GM18873 (cell line): ENCODE measurements around the gene IL17RE.
"Not testable (repeated sequence)": the region's sequence is repeated elsewhere in the genome, so short reads cannot be mapped to it uniquely, and the experiment has no call there.

Experiments
- ATAC-seq: cut with Tn5 transposase; IDR thresholded peaks from one replicate; pipeline ENCODE4 v1.9.1; 2021; ENCODE audit warnings: mild to moderate bottlenecking, moderate library complexity, moderate number of reproducible peaks; ENCODE audit not compliant: unreplicated experiment, low FRiP score

Gene IL17RE

GRCh38 chr3:9879830-9880549 lies 22.7 kb upstream of the IL17RE start, which contains the start of gene CIDEC:
CIDEC (minus strand) TSS chr3:9880253; CDS start chr3:9878486, 1,767 bp downstream.
- ATAC-seq = no peak

- ATAC-seq = no peak
These were observed 21.2 kb upstream of the IL17RE start for GRCh38 chr3:9881441-9881840.

GRCh38 chr3:9883706-9884554 lies 18.7 kb upstream of the IL17RE start:
- ATAC-seq = no peak

- no peak for ATAC-seq
These were observed 18.0 kb upstream of the IL17RE start for GRCh38 chr3:9884555-9885165.

GRCh38 chr3:9886328-9886727 lies 16.3 kb upstream of the IL17RE start:
- no peak for ATAC-seq

GRCh38 chr3:9887480-9887879 lies 15.2 kb upstream of the IL17RE start:
- no peak for ATAC-seq

- ATAC-seq = no peak
These were observed 14.1 kb upstream of the IL17RE start for GRCh38 chr3:9888540-9888939.

- ATAC-seq = no peak
These were observed 13.2 kb upstream of the IL17RE start for GRCh38 chr3:9889405-9889804.

- peak; percentile 65 for ATAC-seq
These were observed 12.2 kb upstream of the IL17RE start, which contains the start of gene JAGN1 for GRCh38 chr3:9890249-9891071. JAGN1 (plus strand) TSS chr3:9890610; CDS start chr3:9890723, 113 bp downstream.

- ATAC-seq = peak; percentile 24
These were observed 11.5 kb upstream of the IL17RE start for GRCh38 chr3:9891072-9891622.

GRCh38 chr3:9893739-9894138 lies 8.9 kb upstream of the IL17RE start:
- no peak for ATAC-seq

- ATAC-seq = not testable (repeated sequence)
These were observed 6.9 kb upstream of the IL17RE start for GRCh38 chr3:9895715-9896114.

GRCh38 chr3:9896755-9897407 lies 5.8 kb upstream of the IL17RE start:
- not testable (repeated sequence) for ATAC-seq

- no peak for ATAC-seq
These were observed 5.0 kb upstream of the IL17RE start for GRCh38 chr3:9897408-9898372.

- ATAC-seq = no peak
These were observed 4.0 kb upstream of the IL17RE start for GRCh38 chr3:9898467-9899241.

- no peak for ATAC-seq
These were observed 3.3 kb upstream of the IL17RE start for GRCh38 chr3:9899289-9899791.

- ATAC-seq = not testable (repeated sequence)
These were observed 1.7 kb upstream of the IL17RE start for GRCh38 chr3:9900965-9901415.
